MM.1S (cell line): Measurements from ENCODE around the gene TBKBP1.

Source experiments
- DNase-seq: peaks from one replicate; pipeline ENCODE4 v3.0.0-alpha.2; 2015
- H2AFZ ChIP-seq: fragments of 300-600 bp; sonication (generic); 2 replicates; pipeline ENCODE4 v1.6.0; 2016; ENCODE audit warnings: antibody characterized with exemption, low read length
- H3F3A ChIP-seq: fragments of 300-600 bp; sonication (generic); 2 replicates; pipeline ENCODE4 v1.6.1; 2016; ENCODE audit warnings: mild to moderate bottlenecking, antibody characterized with exemption, low read length, moderate library complexity, mixed read lengths; ENCODE audit not compliant: insufficient read depth
- H3K27ac ChIP-seq: fragments of 300-600 bp; sonication (generic); 2 replicates; pipeline ENCODE4 v1.5.1; 2016; ENCODE audit warnings: mild to moderate bottlenecking, low read length
- H3K27me3 ChIP-seq: fragments of 300-600 bp; sonication (generic); replicated peaks from 2 replicates; pipeline ENCODE4 v1.6.0; 2016; ENCODE audit warnings: low read length; ENCODE audit not compliant: insufficient read depth
- H3K36me3 ChIP-seq: fragments of 300-600 bp; sonication (generic); replicated peaks from 2 replicates; pipeline ENCODE4 v1.6.1; 2016; ENCODE audit warnings: mild to moderate bottlenecking, low read length, mixed read lengths; ENCODE audit not compliant: insufficient read depth
- H3K4me1 ChIP-seq: fragments of 300-600 bp; sonication (generic); 2 replicates; pipeline ENCODE4 v1.6.1; 2016; ENCODE audit warnings: low read length, mixed read lengths
- H3K4me2 ChIP-seq: fragments of 300-600 bp; sonication (generic); 2 replicates; pipeline ENCODE4 v1.6.0; 2016; ENCODE audit warnings: low read depth, low read length
- H3K4me3 ChIP-seq: fragments of 300-600 bp; sonication (generic); 2 replicates; pipeline ENCODE4 v1.5.1; 2016; ENCODE audit warnings: low read length, mixed read lengths
- H3K79me2 ChIP-seq: fragments of 300-600 bp; sonication (generic); 2 replicates; pipeline ENCODE4 v1.6.1; 2016; ENCODE audit warnings: mixed run types, low read length, mixed read lengths
- H3K9ac ChIP-seq: fragments of 300-600 bp; sonication (generic); 2 replicates; pipeline ENCODE4 v1.6.1; 2016; ENCODE audit warnings: low read length, mixed read lengths
- H3K9me2 ChIP-seq: fragments of 300-600 bp; sonication (generic); replicated peaks from 2 replicates; pipeline ENCODE4 v1.6.1; 2016; ENCODE audit warnings: mild to moderate bottlenecking, low read length, mixed read lengths; ENCODE audit not compliant: insufficient read depth
- H3K9me3 ChIP-seq: fragments of 300-600 bp; sonication (generic); replicated peaks from 2 replicates; pipeline ENCODE4 v1.6.1; 2016; ENCODE audit warnings: mild to moderate bottlenecking, low read length, mixed read lengths; ENCODE audit not compliant: insufficient read depth
- H4K20me1 ChIP-seq: fragments of 300-600 bp; sonication (generic); 2 replicates; pipeline ENCODE4 v1.6.1; 2016; ENCODE audit warnings: mild to moderate bottlenecking, low read length, moderate library complexity, mixed read lengths; ENCODE audit not compliant: insufficient read depth
- CTCF ChIP-seq: fragments of 300-600 bp; sonication (generic); IDR thresholded peaks from 2 replicates; pipeline ENCODE4 v1.5.1; 2016; ENCODE audit warnings: antibody characterized with exemption, low read length, mixed read lengths
- EZH2 ChIP-seq: fragments of 300-600 bp; sonication (generic); optimal IDR thresholded peaks from 2 replicates; pipeline ENCODE3; 2017; ENCODE audit warnings: low read depth, mild to moderate bottlenecking, antibody characterized with exemption, low read length, mixed read lengths
- EZH2phosphoT487 ChIP-seq: fragments of 300-600 bp; sonication (generic); IDR thresholded peaks from 2 replicates; pipeline ENCODE4 v1.6.1; 2018; ENCODE audit warnings: antibody characterized with exemption, low read length

The TBKBP1 gene

DNA sequence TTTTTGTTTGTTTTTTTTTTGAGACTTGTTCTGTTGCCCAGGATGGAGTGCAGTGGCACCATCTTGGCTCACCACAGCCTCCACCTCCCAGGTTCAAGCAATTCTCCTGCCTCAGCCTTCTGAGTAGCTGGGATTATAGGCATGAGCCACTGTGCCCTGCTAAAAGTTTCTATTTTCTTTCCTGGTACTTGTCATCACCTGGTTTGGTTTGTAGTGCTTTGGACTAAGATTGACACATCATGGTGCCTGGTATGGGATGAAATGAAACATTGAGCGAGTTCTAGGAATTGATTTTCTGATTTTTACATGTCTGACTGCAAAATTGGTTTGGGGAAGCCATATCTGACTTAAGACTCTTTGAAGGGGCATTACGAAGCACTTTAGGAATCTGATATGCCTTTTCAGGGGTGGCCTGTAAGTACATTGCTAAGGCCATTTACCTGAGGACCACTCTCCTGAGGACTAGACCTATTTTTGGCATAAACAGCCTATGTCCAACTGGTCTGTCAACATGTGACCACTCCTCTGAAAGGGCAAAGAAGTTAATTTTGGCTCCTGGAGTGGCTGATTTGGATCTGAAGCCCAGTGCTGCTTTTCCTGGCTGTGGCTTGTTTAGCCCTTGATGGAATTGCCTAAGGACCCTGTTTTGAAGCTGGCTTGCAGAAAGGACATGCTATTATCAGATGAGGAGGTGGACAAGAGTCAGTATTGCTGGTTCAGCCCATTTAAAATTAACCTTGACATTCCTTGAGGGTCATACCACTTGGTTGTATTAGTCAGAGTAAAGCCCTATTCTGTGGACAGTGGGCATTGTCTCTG, 18.4 kb upstream of the TBKBP1 start:
- H2AFZ ChIP-seq = no peak overlapping the region
- peaks cover 61% of the 10 kb centered on the region for H3K36me3 ChIP-seq
- TF ChIP-seq CTCF = no peak
- TF ChIP-seq EZH2phosphoT487 = no peak
- TF ChIP-seq EZH2 = no peak
- peaks cover 79% of the 10 kb centered on the region for H3K79me2 ChIP-seq
- H3F3A ChIP-seq = peaks cover 14% of the 10 kb centered on the region
- no peak overlapping the region for H3K4me2 ChIP-seq
- no peak overlapping the region for H3K27ac ChIP-seq
- H4K20me1 ChIP-seq = peaks cover 9% of the 10 kb centered on the region; the same call in 1 of the 2 replicates
- no peaks in the 10 kb centered on the region for H3K9me3 ChIP-seq
- no peak for DNase-seq
- no peaks in the 10 kb centered on the region for H3K27me3 ChIP-seq
- no peak overlapping the region for H3K9ac ChIP-seq
- no peaks in the 10 kb centered on the region for H3K9me2 ChIP-seq
- no peaks in the 10 kb centered on the region for H3K4me1 ChIP-seq
- no peak overlapping the region for H3K4me3 ChIP-seq

- H3K27ac ChIP-seq = no peak overlapping the region
- H3K27me3 ChIP-seq = no peaks in the 10 kb centered on the region
- no peaks in the 10 kb centered on the region for H3K9me3 ChIP-seq
- H3K36me3 ChIP-seq = peaks cover 62% of the 10 kb centered on the region
- no peak for TF ChIP-seq EZH2phosphoT487
- TF ChIP-seq CTCF = no peak
- no peak for TF ChIP-seq EZH2
- H3F3A ChIP-seq = peaks cover 14% of the 10 kb centered on the region
- no peak overlapping the region for H3K9ac ChIP-seq
- H3K4me3 ChIP-seq = no peak overlapping the region
- no peak for DNase-seq
- no peaks in the 10 kb centered on the region for H3K9me2 ChIP-seq
- H3K79me2 ChIP-seq = peaks cover 80% of the 10 kb centered on the region
- no peaks in the 10 kb centered on the region for H3K4me1 ChIP-seq
- H4K20me1 ChIP-seq = peaks cover 9% of the 10 kb centered on the region; the same call in 1 of the 2 replicates
- H3K4me2 ChIP-seq = no peak overlapping the region
- H2AFZ ChIP-seq = no peak overlapping the region
Observed at GRCh38 chr17:47676199-47676472, 17.8 kb upstream of the TBKBP1 start.

GRCh38 chr17:47676510-47677165, 17.3 kb upstream of the TBKBP1 start:
- Histone ChIP-seq H3K27ac (no peak overlapping the region), H3K4me3 (no peak overlapping the region), H3K4me1 (no peaks in the 10 kb centered on the region), H2AFZ (no peak overlapping the region), H3K79me2 (peaks cover 78% of the 10 kb centered on the region), H3K9me3 (no peaks in the 10 kb centered on the region), H3K36me3 (peaks cover 61% of the 10 kb centered on the region), H3K27me3 (no peaks in the 10 kb centered on the region), H3K9me2 (no peaks in the 10 kb centered on the region), H3K9ac (no peak overlapping the region), H4K20me1 (peaks cover 9% of the 10 kb centered on the region; the same call in 1 of the 2 replicates), H3K4me2 (no peak overlapping the region), H3F3A (peaks cover 14% of the 10 kb centered on the region)
- TF ChIP-seq EZH2 (no peak), CTCF (no peak), EZH2phosphoT487 (no peak)
- no peak for DNase-seq
